GM10266 (cell line): Measurements from ENCODE around the gene ANKLE1.

Source experiments
- DNase-seq: peaks from one replicate; pipeline ENCODE4 v3.0.0; 2012; ENCODE audit errors: extremely low spot score
- CTCF ChIP-seq: IDR thresholded peaks from 2 replicates; pipeline ENCODE4 v1.5.1; 2012; ENCODE audit warnings: mild to moderate bottlenecking, low read depth; ENCODE audit not compliant: control insufficient read depth, insufficient read depth; ENCODE audit errors: missing control alignments

The ANKLE1 gene

DNA sequence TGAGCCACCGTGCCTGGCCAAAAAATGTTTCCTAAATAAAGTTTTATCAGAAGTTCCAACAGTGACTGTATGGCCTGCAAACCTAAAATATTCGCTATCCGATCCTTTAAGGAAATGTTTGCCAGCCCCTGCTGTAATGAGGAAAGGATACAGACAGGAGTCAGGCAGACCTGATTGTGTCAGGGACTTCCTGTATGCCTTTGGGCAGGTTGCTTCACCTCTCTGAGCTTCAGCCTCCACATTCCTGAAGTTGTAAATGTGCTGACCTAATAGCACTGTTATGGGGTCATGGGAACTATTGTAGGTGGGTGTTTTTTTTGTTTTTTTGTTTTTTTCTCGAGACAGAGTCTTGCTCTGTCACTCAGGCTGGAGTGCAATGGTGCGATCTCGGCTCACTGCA, 15.3 kb downstream of the ANKLE1 start:
- DNase-seq: no peak
- TF ChIP-seq CTCF: no peak

DNA sequence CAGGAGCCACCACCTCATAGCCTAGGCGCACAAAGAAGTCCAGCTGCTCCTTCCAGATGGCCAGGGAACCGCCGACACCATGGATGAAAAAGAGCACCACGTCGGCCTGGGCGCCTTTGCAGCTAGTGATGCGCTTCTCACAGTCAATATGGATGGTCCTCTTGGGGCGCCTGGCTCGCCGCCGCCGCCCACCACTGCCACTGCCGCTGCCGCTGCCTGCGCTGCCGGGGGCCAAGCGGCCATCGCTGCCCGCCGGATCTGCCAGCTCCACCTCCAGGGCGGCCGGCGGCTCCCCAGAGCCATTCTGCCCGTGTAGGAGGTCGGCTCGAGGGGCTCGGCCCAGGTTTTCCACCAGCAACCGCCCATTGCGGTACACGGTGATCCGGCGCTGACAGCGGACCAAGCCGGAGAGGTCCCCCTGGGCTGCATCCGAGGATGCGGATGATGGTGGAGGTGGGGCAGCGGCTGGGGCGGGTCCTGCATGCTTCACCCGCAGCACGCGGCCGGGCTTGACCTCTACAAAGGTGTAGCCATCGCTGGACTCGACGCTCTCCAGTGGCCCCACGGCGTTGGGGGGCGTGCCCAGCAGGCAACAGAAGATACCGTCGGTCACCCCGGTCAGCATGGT, 19.4 kb downstream of the ANKLE1 start:
- no peak for TF ChIP-seq CTCF
- no peak for DNase-seq

DNA sequence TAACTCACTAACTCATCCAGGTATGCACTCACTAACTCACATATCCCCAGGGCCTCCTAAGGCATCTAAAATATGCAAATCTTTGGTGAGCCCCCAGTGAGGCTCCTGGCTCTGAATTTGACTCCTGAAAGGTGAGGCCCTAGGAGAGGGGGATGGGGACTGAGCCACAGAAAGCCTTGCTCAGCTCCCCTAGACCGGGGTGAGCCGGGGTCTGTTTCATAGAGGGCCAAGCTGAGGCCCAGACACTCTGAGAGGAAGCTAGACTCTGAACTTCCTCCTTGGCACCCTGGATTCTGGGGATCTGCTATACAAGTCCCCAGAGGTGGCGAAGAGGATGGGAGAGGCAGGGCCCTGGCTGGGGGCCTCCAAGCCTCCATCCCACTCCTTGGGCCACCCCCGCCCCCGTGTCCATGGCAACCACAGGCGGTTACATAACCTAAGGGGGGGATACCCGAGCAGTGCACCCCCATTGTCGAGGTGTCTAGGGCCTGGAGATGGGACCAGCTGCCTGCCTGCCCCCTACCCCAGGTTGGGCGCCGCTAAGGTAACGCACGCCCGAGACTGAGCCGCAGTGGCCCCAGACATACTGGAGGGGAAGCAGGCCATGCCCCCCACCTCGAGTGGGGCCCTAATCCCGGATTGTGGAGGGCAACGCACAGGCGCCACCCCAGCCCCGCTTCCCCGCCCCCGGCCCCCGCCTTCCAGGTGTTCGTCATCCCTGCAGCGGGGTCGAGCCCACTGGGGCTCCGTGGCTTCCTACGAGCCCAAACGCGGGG, 20.9 kb downstream of the ANKLE1 start:
- TF ChIP-seq CTCF: no peak
- no peak for DNase-seq

DNA sequence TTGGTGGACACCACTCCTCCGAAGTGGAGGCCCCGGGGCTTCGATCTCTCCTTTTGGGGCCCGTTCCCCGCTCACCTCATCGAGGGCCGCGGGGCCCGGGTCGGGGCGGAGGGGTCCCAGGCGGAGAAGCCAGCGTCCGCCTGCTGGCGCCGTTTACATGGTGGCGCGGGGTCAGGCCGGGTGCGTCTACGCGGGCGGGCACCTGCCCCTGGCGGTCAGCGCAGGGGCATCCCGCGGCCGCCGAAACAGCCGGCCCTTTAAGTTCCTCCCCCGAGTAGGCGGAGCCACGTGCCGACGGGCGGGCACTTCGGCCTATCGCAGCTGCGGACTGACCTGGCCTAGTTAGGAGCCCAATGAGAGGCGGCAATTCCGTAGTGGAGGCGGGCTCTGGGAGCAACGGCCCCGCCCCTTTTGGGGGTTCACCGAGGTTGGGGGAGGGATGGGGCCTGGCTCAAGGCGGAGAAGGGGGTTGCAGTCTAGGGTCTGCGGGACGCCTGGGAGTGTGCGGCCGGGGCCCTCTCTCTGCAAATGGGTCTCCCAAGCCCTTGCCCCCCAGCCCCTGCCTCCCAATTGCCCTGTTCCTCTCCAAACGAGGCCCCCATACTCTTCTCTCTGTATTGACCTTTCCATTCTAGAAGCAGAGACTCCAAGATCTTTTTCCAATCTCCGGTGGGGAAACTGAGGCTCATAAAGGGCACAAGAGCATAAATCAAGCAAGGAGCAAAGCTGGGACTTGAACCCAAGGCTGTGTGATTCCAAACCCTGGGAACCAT, 21.7 kb downstream of the ANKLE1 start, which contains the start of gene ABHD8:
Gene ABHD8 (minus strand): TSS at position 259 of the 773 bp plus-strand sequence. CDS start 1,809 bp downstream, outside the sequence.
- peak; percentile 43 for TF ChIP-seq CTCF
- peak; percentile 98 for DNase-seq

GRCh38 chr19:17303940-17304267, 22.2 kb downstream of the ANKLE1 start:
- no peak for DNase-seq
- TF ChIP-seq CTCF: no peak

- DNase-seq: no peak
- no peak for TF ChIP-seq CTCF
Measured at GRCh38 chr19:17304386-17305215, 22.9 kb downstream of the ANKLE1 start.
